Islet of Langerhans (tissue), 1 donor: ENCODE data around the gene LTO1.

Experiments used
- FAIRE-seq: peaks from one replicate; lab custom pipeline; 2011; peaks lifted over from hg19 to GRCh38; lab: Jason Lieb, UNC

The LTO1 gene

DNA sequence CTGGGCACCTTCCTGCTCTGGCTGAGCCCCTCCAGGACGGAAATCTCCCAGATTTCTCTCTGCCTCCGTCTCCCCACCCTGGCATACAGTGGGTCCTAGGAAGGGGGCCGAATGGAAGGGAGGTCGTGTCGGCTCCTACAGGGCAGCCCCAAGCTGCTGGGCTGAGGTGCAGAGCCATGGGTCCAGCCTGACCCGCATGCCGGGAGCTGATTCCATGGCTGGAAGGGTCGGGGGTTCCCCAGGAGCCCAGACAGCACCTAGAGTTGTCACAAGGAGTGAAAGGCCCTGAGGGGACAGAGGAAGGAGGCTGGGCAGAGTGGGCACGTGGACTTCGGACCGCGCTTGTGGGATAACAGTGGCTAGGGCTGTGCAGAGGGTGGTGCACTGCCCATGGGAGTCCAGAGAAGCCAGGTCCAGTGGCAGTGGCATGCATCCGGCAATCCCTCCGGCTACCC lies 17.7 kb downstream of the LTO1 start:
- no peak for FAIRE-seq

GRCh38 chr11:69656536-69657455 lies 18.4 kb downstream of the LTO1 start:
- no peak for FAIRE-seq

- no peak for FAIRE-seq
Measured at GRCh38 chr11:69655479-69656428, 19.4 kb downstream of the LTO1 start.

DNA sequence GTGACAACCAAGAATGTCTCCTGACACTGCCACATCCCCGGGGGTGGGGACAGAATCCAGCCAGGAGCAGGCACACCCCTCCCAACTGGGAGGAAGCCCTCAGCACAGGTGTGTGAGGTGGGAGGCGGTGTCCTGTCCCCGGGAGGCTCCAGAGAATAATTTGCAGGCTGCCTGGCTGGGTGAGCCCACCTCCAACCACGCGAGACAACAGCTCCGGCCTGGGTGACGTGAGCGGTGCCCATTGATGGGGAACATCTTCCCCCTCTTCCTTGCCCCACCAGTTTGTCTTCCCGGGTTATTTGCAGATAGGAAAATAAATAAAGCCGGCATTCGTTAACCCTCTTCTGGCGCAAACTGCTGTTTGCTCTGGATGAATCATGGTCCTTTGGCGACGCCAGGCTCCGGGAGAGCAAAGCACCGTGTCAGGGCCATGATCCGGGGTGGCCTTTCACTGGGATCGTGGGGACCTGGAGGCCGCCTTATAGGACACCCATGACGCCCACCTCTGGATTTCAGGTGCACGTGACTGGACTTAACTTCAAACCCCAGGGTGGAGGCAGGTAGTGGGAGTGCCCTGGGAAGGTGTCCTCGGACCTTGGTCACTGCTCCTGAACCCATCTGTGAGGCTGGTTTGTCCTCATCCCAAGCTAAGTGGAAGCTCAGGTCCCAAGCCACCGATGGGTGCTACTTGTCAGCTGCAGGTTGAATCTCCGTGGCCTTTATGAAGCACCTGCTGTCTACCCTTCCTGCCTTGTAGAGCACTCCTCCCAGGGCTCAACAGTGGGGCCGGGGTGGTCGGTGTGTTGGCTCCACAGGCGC lies 20.3 kb downstream of the LTO1 start:
- peak; percentile 47 for FAIRE-seq

DNA sequence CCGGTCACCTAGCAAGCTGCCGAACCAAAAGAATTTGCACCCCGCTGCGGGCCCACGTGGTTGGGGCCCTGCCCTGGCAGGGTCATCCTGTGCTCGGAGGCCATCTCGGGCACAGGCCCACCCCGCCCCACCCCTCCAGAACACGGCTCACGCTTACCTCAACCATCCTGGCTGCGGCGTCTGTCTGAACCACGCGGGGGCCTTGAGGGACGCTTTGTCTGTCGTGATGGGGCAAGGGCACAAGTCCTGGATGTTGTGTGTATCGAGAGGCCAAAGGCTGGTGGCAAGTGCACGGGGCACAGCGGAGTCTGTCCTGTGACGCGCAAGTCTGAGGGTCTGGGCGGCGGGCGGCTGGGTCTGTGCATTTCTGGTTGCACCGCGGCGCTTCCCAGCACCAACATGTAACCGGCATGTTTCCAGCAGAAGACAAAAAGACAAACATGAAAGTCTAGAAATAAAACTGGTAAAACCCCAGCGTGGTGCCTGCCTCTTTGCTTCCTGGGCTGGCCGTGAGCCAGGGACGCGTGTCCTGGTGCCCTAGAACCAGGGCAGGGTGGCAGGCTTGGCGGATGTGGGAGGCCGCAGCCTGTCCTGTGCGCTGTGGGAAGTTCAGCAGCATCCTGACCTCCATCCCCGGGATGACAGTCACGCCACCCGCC lies 21.0 kb downstream of the LTO1 start:
- no peak for FAIRE-seq

- FAIRE-seq, result no peak
Measured at GRCh38 chr11:69653406-69653960, 21.7 kb downstream of the LTO1 start.

- no peak for FAIRE-seq
Measured at GRCh38 chr11:69652999-69653398, 22.2 kb downstream of the LTO1 start.

DNA sequence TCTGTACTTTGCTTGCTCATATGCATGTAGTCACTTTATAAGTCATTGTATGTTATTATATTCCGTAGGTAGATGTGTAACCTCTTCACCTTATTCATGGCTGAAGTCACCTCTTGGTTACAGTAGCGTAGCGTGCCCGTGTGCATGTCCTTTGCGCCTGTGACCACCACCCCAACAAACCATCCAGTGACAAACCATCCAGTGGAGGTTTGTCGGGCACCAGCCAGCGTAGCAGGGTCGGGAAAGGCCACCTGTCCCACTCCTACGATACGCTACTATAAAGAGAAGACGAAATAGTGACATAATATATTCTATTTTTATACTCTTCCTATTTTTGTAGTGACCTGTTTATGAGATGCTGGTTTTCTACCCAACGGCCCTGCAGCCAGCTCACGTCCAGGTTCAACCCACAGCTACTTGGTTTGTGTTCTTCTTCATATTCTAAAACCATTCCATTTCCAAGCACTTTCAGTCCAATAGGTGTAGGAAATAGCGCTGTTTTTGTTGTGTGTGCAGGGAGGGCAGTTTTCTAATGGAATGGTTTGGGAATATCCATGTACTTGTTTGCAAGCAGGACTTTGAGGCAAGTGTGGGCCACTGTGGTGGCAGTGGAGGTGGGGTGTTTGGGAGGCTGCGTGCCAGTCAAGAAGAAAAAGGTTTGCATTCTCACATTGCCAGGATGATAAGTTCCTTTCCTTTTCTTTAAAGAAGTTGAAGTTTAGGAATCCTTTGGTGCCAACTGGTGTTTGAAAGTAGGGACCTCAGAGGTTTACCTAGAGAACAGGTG lies 23.1 kb downstream of the LTO1 start:
- FAIRE-seq, result no peak

- FAIRE-seq, result no peak
Measured at GRCh38 chr11:69650832-69651344, 24.3 kb downstream of the LTO1 start.

DNA sequence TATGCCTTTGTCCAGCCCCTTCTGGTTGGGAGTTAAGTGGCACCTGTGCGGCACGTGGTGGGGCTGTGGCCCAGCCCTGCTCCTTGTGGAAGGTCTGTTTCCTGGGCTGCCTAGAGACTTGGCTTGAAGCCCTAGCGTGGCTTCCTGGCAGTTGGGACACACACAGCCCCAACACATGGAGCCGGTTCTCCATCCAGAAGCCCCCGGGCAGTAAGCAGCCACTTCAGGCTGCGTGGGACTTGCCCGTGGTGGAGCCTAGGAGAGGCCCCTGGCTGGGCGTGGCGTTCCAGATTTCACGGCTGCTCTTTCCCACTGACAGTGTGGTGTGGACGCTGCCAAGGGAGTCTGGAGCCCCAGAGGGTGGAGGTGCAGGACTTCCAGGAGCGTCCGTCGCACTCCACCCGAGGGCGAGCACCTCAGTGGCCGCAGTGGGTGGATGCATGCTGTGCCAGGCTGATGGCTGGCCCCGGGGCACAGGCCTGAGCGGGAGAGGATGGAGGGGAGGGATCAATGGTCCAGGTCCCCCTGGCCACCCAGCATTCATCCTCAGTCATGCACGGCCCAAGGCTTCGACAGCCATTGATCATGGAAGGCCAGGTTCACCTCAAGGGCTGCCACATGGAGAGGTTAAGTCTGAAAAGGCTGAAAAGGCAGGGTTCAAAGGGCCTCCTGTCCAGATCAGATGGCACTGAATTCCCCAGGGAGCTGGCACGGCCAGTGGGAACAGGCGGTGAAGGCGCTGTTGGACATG lies 24.9 kb downstream of the LTO1 start:
- FAIRE-seq, result no peak

DNA sequence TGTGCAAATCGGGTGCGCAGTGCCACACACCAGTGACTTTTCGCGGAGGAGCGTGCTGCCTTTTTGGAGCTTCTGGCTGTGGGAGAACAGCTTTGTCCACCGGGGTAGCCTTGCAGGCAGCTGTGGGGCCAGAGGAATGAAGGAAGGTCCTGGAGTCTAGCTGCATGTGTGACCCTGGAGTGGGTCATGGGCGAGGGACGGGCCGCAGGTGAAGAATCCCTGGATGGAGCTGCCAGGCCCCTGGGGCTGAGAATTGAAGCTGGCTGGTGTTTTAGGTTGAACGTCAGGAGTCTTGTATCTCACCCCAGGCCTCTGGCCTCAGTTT lies 25.6 kb downstream of the LTO1 start:
- no peak for FAIRE-seq

GRCh38 chr11:69648679-69649575 lies 26.2 kb downstream of the LTO1 start:
- FAIRE-seq, result no peak

DNA sequence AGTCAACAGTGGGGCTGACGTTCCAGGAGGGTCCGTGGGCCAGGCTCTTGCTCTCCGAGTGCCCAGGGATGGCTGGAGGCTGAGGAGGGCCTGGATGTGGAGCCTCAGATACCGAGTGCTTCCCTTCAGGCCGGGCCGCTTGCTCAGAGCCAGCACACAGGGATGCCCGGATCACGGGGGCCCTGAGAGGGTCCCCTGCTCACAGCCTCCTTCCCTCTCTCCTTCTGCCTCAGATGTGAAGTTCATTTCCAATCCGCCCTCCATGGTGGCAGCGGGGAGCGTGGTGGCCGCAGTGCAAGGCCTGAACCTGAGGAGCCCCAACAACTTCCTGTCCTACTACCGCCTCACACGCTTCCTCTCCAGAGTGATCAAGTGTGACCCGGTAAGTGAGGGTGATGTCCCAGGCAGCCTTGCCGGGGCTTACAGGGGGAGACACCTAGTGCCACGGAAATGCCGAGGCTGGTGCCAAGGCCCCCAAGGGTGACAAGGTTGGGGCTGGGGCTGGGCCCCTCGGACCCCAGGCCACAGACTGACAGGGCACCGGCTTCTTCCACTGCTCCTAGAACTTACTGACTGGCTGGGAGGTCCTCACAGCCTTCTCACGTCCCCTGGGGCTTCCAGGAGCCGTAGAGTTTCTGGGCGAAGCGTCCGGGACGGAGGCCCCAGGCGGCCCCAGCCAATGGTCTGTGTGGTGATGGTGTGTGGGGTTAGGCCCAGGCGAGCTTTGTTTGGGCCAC lies 27.2 kb downstream of the LTO1 start:
- no peak for FAIRE-seq

- FAIRE-seq, result no peak
Measured at GRCh38 chr11:69647390-69647748, 27.8 kb downstream of the LTO1 start.

DNA sequence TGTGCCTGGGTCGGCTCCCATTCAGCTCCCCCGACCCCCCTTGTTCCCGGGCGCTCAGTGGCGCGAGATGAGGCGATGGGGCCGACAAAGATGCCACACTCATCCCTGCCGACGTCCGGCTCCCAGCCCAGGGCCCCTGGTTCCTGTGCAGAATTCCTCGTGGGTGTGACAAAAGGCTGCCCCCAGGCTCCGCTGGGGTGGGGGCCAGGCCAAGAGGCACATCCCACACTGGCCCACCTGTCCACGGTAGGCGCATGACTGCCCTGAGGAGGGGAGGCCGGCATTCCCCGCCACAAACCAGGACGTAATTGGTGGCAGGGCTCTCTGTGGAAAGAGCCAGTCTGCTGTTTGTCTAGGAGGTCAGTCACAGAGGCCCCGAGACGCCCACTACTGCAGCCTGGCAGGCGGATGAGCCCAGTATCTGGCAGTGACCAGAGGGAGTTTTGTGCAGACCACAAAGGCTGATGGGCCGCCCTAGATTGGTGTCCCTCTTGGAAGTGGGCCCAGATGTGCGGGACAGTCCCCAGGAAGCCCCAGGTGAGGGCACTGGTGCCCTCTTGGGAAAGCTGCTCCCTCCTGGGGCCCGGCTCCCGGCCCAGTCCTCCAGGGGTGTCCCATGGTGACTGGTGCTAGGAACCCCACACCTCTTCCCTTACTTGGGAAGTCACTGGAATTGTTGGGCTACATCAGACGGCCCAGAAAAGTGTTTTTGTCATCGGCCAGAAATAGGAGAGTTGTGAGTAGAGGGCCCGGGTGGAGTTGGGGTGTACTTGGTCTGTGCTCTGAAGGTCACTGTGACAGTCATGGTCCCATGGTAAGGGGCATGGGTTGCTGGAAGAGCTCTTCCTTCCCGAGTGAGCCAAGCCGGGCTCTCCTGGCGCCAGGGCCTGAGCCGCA lies 28.4 kb downstream of the LTO1 start:
- no peak for FAIRE-seq

DNA sequence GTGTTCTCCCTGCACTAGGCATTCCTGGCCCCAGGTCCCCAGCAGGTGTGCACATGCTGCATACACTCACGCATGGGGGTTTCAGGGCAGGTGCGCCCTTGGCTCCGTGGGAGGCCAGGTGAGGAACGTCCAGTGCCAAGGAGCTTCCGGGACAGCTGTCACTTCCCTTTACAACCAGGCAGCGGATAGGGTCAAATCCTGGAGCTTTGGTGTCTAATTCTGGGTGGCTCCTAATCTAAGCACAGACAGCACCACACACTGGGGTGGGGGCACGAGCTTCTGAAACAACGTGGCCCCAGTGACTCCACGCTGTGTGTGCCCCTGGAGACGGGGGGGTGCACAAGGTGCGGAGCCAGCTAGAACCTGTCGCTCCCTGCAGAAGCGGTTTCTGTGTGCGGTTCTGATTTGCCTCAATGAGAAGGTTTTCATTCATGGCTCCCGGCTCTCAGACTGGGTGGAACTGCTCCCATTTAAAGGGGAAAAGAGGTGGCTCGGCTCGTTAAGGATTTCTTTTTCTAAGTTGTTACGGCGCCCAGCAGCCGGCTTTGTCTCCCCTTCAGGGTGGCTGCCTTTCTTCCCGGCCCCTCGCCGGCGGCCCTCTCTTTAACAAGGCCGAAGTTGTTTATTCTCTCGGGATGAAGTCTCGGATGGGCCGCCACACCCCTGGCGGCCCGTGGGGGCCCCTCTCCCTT lies 29.2 kb downstream of the LTO1 start:
- FAIRE-seq, result no peak
